ENCODE data around the gene RPTOR.
"Not testable (repeated sequence)": the region's sequence is repeated elsewhere in the genome, so short reads cannot be mapped to it uniquely, and the experiment has no call there.

RPTOR gene

DNA sequence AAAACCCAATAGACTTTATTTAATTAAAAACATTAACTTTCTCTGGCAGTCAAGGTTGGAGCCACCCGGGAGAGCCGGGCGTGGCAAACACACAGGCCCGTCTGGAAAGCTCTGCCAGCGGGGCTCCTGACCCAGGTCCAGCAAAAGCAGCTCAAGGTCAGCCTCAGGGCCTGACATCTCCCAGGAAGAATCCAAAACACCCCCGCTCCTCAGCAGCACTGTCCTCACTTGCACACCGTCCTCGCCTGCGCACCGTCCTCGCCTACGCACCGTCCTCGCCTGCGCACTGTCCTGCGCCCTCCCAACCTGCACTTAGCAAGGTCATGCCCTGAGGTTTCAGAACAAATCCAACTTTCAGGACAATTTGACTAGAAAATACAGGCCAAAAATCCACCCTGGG, 31.4 kb upstream of the RPTOR start:
- no peak for DNase-seq

- DNase-seq = no peak
Measured at GRCh38 chr17:80513892-80514291, 30.7 kb upstream of the RPTOR start.

GRCh38 chr17:80516171-80516932, 28.3 kb upstream of the RPTOR start:
- no peak for DNase-seq

- DNase-seq = no peak
Measured at GRCh38 chr17:80517641-80518040, 27.0 kb upstream of the RPTOR start.

DNA sequence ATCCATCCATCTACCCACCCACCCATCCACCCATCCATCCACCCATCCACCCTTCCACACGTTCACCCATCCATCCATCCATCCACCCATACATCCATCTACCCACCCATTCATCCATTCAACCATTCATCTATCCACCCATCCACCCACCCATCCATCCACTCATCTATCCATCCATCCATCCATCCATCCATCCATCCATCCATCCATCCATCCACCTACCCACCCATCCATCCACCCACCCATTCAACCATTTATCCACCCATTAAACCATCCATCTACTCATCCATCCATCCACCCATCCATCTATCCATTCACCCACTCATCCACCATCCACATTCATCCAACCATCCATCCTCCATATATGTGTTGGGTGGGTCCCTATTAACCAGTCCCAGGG, 26.2 kb upstream of the RPTOR start:
- DNase-seq = no peak

- no peak for DNase-seq
Measured at GRCh38 chr17:80519091-80519781, 25.4 kb upstream of the RPTOR start.

DNA sequence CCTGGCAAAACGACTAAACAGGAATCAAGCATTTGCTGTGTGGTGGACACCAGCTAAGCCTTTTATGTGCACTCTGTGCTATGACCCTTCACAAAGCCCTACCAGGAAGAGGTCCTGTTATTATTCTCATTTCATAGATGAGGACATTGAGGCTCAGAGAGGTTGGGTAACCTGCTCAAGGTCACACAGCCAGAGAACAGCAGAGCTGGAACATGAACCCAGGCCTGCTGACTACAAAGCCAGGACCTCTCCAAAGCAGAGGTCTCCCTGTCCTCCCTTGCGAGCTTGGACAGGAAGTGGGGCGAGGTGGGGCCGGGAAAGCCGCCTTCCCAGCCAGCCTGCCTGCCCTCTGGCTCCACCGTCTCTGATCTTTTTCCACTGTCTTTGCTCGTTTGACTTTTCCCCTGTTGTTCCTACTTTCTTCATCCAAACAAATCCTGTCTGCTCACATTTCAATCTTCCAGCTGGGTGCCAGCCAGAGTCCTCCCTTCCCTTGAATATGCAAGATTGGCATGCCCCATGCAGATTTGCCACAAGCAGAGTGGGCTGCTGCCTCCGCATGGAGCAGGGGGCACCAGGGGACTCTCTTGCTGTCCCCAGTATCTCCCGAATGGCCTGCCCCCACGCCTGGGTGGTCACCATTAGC, 23.7 kb upstream of the RPTOR start:
- DNase-seq = no peak

- DNase-seq = no peak
Measured at GRCh38 chr17:80523054-80523744, 21.4 kb upstream of the RPTOR start.

DNA sequence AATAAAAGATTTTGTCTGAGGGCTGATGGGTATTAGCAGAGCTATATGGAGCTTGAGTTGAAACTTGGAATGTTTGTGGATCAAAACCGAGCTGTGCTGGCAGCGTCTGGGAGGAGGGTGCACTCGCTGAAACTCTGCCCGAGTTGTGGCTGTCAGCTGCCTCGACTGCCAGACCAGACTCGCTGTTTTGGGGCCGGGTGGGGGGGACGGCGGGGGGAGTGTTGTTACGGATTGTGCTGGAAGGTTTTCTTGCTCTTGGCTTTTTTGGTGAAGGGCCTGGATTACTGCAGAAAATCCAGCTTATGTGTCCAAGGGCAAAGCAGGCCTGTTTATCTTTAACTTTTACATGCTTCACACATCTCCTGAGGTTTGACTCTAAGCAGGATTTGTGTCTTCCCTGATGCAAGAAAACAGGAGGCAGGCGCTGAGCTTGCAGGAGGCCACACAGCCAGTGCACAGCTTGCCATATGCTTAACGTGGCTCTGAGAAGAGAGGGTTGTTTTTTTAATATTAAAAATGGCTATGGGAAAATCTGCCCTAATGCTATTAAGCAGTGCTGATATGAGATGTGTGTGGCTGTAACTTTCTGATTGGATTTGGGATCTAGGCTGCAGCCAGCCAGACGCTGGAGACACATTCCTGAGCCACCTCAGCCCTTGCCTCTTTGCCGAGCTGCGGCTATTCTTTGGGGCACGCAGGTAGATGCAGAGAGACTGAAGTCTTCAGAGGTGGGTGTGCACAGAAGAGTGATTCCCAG, 20.5 kb upstream of the RPTOR start:
- no peak for DNase-seq

DNA sequence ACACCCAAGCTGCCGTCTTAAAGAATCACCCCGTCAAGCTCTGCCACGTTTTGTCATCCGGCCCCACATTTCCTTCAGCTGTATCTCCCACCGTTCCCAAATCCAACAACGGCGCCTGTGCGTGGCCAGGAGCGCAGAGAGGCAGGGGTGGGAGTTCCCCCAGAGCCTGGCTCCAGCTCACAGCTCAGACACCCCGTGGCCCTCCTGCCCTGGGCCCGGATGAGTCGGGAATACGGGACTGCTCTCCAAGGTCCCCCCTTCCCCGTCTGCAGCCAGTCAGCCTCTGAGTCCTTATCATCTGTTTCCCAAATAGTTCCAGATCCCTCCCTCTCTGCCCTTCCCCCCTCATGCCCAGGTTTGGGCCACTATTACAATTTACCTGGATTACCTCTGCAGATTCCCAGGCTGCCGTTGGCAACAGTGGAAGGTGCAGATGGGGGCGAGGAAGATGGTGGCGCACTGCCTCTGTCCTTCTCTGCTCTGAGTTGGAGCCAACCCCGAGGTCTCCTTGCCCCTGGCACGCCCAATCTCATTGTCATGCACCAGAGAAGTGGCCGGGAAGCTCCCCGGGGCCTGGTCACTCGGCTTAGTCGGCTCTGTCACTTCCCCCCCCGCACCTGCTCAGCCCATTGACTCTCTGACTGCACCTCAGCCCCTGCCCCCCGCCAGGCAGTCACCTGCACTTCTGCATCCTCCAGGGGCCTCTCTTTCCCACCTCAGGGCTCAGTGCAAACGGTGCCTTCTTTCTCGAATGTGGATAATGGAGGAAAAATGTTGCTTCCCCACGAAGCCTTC, 18.3 kb upstream of the RPTOR start:
- no peak for DNase-seq

- DNase-seq = no peak
Measured at GRCh38 chr17:80527016-80527645, 17.5 kb upstream of the RPTOR start.

DNA sequence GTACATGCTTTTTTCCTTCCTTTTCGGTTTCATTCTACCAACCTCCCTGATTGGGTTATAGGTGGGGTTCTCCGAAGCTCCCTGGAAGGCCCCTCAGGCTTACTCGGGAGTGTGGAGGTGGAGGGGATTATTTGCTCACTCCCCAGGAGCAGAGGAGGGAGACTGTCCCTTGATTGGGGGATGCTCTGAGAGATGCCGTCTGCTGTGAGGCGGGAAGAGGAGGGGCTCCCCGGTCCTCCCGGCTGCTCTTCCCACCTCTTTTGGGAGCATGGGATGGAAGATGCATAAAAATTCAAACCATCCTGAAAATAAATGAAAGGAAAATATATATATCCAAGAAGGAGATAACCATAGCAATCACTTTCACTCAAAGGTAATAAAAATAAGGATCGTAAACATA, 16.1 kb upstream of the RPTOR start:
- DNase-seq = no peak

- no peak for DNase-seq
Measured at GRCh38 chr17:80529104-80529903, 15.3 kb upstream of the RPTOR start.

GRCh38 chr17:80529904-80530292, 14.7 kb upstream of the RPTOR start:
- no peak for DNase-seq

DNA sequence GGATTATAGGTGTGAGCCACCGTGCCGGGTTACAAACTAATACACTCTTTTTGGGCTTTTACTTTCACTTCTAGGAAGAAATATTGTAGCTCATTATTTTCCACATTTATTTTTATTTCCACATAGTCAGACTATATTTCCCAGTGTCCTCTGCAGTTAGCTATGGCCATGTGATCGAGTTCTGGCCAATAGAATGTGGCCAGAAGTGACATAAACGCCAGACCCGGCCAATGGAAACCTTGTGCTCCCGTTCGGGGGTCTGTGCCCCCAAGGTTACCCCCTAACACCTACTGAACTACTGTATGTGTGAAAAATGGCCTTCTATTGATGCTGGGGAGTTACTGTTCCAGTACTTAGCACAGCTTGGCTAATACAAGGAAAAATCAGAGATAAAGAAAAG, 13.2 kb upstream of the RPTOR start:
- DNase-seq = no peak

- not testable (repeated sequence) for DNase-seq
Measured at GRCh38 chr17:80537386-80537785, 7.3 kb upstream of the RPTOR start.

DNA sequence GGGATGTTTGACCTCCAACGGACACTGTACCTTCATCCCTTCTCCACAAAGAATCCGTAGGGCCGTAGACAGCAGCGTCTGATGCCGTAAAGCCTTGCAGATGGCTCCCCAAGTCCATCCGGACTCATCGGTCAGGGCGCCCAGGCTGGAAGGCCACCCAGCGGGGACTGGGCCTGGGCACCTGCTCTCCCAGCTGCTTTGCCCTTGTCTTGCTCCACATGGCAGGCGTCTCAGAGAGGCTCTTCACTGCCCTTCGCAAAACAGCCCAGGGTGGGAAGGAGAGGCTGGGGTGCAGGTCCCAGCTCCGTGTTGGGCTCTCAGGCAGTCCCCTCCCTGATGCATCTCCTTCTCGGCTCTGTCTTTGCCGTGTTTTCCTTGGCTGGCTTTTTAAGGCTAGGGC, 6.2 kb upstream of the RPTOR start:
- no peak for DNase-seq

- DNase-seq = no peak
Measured at GRCh38 chr17:80539022-80539641, 5.5 kb upstream of the RPTOR start.

DNA sequence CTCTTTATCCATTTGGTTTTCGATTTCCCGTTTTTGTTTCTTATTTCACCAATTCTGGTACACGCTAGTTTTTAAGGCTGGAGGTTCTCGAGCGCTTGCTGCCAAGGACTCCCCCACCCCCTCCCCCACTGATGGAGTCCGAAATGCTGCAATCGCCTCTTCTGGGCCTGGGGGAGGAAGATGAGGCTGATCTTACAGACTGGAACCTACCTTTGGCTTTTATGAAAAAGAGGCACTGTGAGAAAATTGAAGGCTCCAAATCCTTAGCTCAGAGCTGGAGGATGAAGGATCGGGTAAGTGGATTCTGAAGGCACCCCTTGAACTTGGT, 825 bp downstream of the RPTOR start:
- no peak for DNase-seq

- DNase-seq = no peak
Measured at GRCh38 chr17:80546267-80546666, 1.6 kb downstream of the RPTOR start.
